Stimulated activated naive B cell treated with anti-CD40 and anti-IgM and Interleukin-4, amounts not matched to agents 10 μg/mL and 1 μg/mL and 100 μg/mL, for 72 hours (primary cell): ENCODE results near the gene SPRR5.
A peak's percentile ranks its signal among the peaks of the same experiment; 100 is the strongest.

ENCODE experiments used
- ATAC-seq, 2 donors: fragments of 150-1000 bp; cut with Tn5 transposase; replicated peaks; 2 replicates each; pipeline ENCODE4 v1.10.0; 2021; ENCODE audit warnings: moderate library complexity in 1 of 2
- DNase-seq: peaks from one replicate; pipeline ENCODE4 v3.0.0; 2021
- H3K27ac Mint-ChIP-seq: one replicate; pipeline ENCODE4 v1.8.0; 2022; ENCODE audit warnings: mild to moderate bottlenecking, mixed read lengths
- H3K27me3 Mint-ChIP-seq, 2 donors: one replicate each; pipeline ENCODE4 v1.8.0; 2022; ENCODE audit warnings: mixed read lengths in 2 of 2
- H3K36me3 Mint-ChIP-seq, 2 donors: one replicate each; pipeline ENCODE4 v1.8.0; 2022; ENCODE audit warnings: mixed read lengths in 2 of 2, mild to moderate bottlenecking in 1 of 2
- H3K4me1 Mint-ChIP-seq, 2 donors: one replicate each; pipeline ENCODE4 v1.8.0; 2022; ENCODE audit warnings: mixed read lengths in 2 of 2, mild to moderate bottlenecking in 1 of 2
- H3K4me3 Mint-ChIP-seq, 2 donors: one replicate each; pipeline ENCODE4 v1.8.0; 2022; ENCODE audit warnings: mild to moderate bottlenecking in 2 of 2, mixed read lengths in 2 of 2, moderate library complexity in 1 of 2
- H3K9me3 Mint-ChIP-seq, 2 donors: one replicate each; pipeline ENCODE4 v1.8.0; 2022; ENCODE audit warnings: mixed read lengths in 2 of 2, mild to moderate bottlenecking in 1 of 2

The SPRR5 gene, protein sequence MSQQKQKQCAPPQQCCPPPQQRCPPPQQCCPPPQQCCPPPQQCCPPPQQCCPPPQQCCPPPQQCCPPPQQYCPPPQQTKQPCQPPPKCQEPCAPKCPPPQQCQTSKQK

DNA sequence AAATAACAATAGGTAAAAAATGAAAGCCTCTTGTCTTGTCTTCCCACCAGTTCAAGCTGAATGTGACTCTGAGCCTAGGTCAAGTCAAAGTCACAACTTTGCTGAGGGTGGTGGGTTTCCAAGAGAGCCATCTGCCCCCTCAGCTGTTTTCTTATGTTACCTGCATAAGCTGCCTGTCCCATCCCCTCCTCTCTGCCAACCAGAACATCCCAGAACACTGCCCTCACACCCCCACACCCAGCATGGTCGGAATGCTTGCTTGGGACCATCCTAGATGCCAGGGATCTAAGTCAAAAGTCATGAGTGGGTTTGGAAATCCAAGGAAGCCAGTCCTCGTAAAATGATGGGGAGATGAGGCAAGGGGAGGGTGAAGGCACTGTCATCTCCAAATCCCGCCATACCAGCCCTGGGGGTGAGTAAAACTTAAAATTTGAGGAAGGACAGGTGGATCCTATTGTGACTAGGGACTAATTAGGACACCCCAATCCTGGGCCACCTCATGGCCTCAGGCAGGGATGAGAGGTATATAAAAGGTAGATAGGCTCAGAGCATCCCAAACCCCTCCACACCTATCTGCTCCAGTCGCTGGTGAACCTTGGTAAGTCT, at the start of gene SPRR5:
Gene SPRR5 (plus strand): TSS at position 556 of the 606 bp plus-strand sequence. CDS start 1,349 bp downstream, outside the sequence.
- Mint-ChIP-seq H3K4me1 (no peaks in the 10 kb centered on the region), H3K4me3 (no peak within 1 kb of the TSS), H3K27ac (no peak within 1 kb of the TSS), H3K9me3 (no peaks in the 10 kb centered on the region), H3K27me3 (peaks cover 15 to 28% of the 10 kb centered on the region in 2 donors), H3K36me3 (no peaks in the 10 kb centered on the region)
- DNase-seq (no peak), ATAC-seq (no peak)

DNA sequence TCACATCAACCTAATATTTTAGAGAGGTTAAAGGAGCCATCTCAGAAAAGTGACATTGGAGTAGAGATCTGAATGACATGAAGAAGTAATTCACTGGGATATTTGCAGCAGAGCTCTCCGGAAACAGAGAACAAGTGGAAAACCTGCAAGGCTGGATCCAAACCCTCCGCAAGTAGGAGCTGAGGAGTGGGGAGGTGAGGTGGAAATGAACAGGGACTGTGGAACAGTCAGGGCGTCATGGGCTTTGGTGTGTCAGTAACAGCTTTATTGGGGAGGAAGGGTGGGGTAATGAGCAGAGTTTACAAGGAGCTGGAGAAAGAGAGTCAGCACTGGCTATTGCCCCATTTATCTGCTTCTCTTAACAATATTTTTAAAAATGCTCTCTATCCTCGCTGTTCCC, 48.0 kb upstream of the SPRR5 start:
- Mint-ChIP-seq H3K9me3 (peaks cover 0 to 2% of the 10 kb centered on the region in 2 donors), H3K27me3 (peaks cover 41 to 42% of the 10 kb centered on the region in 2 donors), H3K4me1 (no peaks in the 10 kb centered on the region), H3K27ac (no peak overlapping the region), H3K4me3 (no peak overlapping the region), H3K36me3 (no peaks in the 10 kb centered on the region)
- ATAC-seq (no peak), DNase-seq (no peak)

DNA sequence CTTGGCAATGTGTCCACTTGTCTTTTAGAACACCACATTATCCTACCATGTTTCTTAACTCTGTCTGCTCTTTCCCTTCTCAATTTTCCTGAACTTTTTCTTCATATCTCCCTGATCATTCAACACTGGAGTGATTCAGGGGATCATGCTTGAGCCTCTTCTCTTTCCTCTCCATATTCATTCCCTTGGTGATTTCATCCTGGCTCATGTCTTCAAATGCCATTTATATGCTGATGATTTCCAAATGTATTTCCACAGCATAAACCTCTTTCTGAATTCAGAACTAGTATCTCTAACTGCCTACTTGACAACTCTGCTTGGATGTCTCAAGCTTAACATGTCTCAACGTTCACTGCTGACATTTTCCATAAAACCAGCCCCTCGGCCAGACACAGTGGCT, 47.1 kb upstream of the SPRR5 start:
- H3K27me3 Mint-ChIP-seq = peaks cover 36% of the 10 kb centered on the region in 2 donors
- no peaks in the 10 kb centered on the region for H3K9me3 Mint-ChIP-seq
- no peak for DNase-seq
- H3K4me3 Mint-ChIP-seq = no peak overlapping the region
- no peaks in the 10 kb centered on the region for H3K4me1 Mint-ChIP-seq
- ATAC-seq = no peak
- H3K27ac Mint-ChIP-seq = no peak overlapping the region
- no peaks in the 10 kb centered on the region for H3K36me3 Mint-ChIP-seq

DNA sequence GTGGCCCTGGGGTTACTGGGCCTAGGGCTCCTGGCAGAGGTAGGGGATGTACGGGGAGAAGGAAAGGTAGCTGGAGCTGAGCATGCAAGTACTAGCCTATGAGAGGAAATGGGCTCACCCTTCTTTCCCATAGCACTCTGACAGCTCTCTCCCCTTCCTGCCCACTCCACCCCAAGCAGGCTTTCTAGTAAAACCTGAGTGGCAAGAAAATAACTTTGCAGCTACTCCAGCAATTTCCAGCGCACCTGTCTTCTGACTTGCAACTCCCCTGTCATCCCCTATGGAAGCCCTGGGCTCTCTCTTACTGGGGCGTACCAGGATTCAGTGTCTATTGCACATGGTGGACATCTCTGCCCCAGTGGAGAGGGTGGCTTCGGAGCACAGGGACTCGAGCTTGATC, 45.4 kb upstream of the SPRR5 start:
- DNase-seq = no peak
- no peak overlapping the region for H3K27ac Mint-ChIP-seq
- peaks cover 40 to 46% of the 10 kb centered on the region in 2 donors for H3K27me3 Mint-ChIP-seq
- H3K4me3 Mint-ChIP-seq = no peak overlapping the region
- no peak for ATAC-seq
- H3K36me3 Mint-ChIP-seq = no peaks in the 10 kb centered on the region
- no peaks in the 10 kb centered on the region for H3K4me1 Mint-ChIP-seq
- no peaks in the 10 kb centered on the region for H3K9me3 Mint-ChIP-seq

DNA sequence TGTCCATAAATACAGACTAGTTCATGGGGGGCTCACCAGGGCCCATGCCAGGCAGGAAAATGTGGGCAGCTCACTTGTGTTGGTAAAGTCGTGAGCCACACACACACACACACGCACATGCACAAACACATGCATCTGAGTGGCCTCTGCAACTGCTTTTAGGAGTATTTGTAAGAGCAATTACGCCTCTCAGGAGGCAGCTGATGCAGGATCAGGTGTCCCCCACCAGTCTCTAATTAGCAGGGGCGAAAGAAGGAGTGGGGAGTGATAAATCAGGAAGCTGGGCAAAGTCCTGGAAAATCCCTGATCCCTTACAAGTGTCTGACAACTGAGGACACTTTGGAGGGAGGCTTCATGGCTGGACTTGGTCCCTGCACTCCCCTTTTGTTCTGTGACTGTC, 44.4 kb upstream of the SPRR5 start:
- Mint-ChIP-seq H3K4me1 (peaks cover 0 to under 1% of the 10 kb centered on the region in 2 donors), H3K27ac (no peak overlapping the region), H3K9me3 (no peaks in the 10 kb centered on the region), H3K4me3 (no peak overlapping the region), H3K36me3 (no peaks in the 10 kb centered on the region), H3K27me3 (peaks cover 42 to 47% of the 10 kb centered on the region in 2 donors)
- DNase-seq (no peak), ATAC-seq (no peak)

DNA sequence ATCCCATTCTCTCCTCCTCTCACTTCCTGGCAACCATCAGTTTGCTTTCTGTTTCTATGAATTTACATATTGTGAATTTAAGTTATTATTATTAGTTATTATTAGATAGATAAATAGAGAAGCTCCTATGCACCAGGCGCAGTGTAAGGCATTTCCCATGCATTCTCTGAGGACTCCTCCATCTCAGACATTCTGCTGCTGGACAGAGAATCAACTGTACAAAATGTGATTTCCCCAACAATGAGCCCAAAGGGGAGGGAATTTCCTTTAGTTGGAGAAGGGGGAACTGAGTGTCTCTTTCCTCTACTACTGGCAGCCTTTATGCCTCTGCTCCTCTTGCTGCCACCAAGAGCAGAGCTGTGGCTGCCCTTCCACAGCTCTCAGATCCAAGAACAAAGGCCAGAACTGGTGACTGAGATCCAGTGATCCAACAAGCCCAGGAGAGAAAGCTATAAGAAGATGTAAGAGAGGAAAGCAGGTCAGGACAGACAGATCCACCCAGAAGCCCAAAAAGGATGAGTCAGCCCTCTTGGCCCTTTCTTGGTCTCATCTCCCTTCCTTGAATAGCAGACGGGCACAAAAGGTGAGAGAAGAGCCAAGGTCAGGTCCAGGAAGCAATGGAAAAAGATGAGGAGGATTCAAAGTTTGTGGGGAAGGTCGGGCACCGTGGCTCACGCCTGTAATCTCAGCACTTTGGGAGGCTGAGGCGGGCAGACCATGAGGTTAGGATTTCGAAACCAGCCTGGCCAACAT, 42.1 kb upstream of the SPRR5 start:
- no peak overlapping the region for H3K27ac Mint-ChIP-seq
- H3K9me3 Mint-ChIP-seq = peaks cover 0 to 2% of the 10 kb centered on the region in 2 donors
- DNase-seq (no peak), ATAC-seq (no peak)
- H3K36me3 Mint-ChIP-seq = no peaks in the 10 kb centered on the region
- H3K27me3 Mint-ChIP-seq = peaks cover 45 to 47% of the 10 kb centered on the region in 2 donors
- H3K4me3 Mint-ChIP-seq = no peak overlapping the region
- peaks cover 5 to 8% of the 10 kb centered on the region in 2 donors for H3K4me1 Mint-ChIP-seq

DNA sequence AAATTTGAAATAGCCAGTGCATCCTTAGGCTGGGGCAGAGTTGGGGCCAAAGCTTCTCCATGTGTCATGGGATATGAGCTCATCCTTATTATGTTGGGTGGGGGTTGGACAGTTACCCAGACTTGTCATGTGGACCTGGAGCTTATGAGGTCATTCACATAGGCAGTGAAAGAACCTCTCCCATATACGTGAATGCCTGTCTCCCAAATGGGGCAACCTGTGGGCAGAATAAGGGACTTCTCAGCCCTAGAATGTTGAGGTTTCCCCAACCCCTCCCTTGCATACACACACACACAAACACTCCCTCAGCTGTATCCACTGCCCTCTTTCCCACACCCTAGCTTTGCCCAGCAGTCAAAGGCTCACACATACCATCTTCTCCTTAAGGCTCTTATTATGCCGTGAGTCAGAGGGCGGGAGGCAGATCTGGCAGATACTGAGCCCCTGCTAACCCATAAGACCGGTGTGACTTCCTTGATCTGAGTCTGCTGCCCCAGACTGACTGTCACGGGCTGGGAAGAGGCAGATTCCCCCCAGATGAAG, 40.9 kb upstream of the SPRR5 start:
- DNase-seq (no peak), ATAC-seq (no peak)
- H3K9me3 Mint-ChIP-seq = peaks cover 0 to 5% of the 10 kb centered on the region in 2 donors
- peaks cover 43 to 44% of the 10 kb centered on the region in 2 donors for H3K27me3 Mint-ChIP-seq
- no peaks in the 10 kb centered on the region for H3K36me3 Mint-ChIP-seq
- no peak overlapping the region for H3K27ac Mint-ChIP-seq
- no peak overlapping the region for H3K4me3 Mint-ChIP-seq
- H3K4me1 Mint-ChIP-seq = peaks cover 5 to 8% of the 10 kb centered on the region in 2 donors

DNA sequence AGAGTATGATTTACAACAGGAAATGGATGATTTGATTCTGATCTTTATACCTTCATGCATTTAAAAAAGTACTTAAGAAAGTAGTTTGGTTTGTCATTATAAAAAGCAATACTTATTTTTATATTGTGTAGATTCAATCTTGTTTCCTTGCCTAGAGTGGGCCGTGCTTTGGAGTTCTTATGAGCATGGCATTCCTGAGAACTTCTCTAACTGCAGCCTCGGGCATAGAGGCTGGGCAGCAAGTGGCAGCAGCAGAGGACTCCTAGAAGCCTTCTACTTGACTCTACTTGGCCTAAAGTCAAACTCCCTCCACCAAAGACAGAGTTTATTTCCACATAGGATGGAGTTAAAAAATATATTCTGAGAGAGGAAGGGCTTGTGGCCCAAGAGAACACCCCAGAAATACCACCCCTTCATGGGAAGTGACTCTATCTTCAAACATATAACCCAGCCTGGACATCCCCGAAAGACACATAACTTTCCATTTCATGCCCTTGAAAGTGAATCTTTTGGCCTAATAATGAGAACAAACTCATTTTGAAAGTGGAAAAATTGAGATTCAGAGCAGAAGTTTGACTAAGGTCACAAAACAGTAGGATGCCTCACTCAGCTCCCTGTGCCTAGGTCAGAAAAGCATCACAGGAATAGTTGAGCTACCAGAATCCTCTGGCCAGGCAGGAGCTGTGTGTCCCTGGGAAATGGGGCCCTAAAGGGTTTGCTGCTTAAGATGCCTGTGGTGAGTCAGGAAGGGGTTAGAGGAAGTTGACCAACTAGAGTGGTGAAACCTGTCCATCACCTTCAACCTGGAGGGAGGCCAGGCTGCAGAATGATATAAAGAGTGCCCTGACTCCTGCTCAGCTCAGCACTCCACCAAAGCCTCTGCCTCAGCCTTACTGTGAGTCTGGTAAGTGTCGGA, 39.1 kb upstream of the SPRR5 start, which contains the start of gene IVL:
Gene IVL (plus strand): TSS at position 861 of the 916 bp plus-strand sequence. CDS start 1,252 bp downstream, outside the sequence.
- ATAC-seq = peak; percentile 67 to 79
- Mint-ChIP-seq H3K4me1 (peaks cover 5 to 8% of the 10 kb centered on the region in 2 donors), H3K9me3 (peaks cover 0 to 5% of the 10 kb centered on the region in 2 donors), H3K27ac (peak within 1 kb of the TSS; percentile 49), H3K27me3 (peaks cover 45 to 52% of the 10 kb centered on the region in 2 donors), H3K36me3 (no peaks in the 10 kb centered on the region), H3K4me3 (no peak within 1 kb of the TSS)
- no peak for DNase-seq

DNA sequence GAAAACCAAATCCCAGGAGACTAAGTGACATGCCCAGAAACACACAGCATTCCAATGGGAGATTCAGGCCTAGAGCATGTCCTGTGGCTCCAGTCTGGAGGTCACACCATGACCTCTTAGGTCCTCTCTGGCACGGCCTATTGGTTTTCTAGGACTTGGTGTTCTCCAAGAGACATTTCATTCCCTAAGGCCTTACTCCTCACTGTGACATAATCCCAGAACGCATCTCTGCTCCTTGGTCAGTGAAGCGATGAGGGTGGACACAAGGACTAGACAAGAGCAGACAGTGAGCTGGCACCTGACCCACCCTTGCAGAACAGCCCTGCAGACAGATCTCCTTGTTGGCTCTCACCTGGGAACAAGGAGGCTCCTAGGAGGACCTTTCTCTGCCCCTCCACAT, 37.8 kb upstream of the SPRR5 start:
- Mint-ChIP-seq H3K9me3 (peaks cover 0 to 5% of the 10 kb centered on the region in 2 donors), H3K36me3 (no peaks in the 10 kb centered on the region), H3K27ac (no peak overlapping the region), H3K27me3 (peaks cover 43 to 47% of the 10 kb centered on the region in 2 donors), H3K4me1 (peaks cover 5 to 8% of the 10 kb centered on the region in 2 donors), H3K4me3 (no peak overlapping the region)
- ATAC-seq (no peak), DNase-seq (no peak)

DNA sequence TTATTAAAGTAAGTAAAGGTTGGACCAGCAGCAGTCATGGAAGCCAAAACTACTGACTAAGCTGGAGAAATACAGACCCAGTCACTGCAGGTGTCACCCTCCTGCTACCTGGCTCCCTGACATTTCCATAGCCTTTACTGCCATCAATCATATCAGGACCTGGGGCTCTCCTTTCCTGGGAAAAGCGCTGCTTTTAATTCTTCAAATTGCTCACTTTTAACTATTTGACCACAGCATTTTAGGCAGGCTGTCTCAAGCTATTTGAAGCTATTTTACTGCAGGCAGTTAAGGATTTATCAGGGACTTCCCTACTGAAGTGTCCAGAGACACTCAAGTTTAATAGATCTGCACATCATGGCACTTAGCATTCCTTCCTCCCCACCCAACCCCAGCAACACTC, 34.5 kb upstream of the SPRR5 start:
- H3K27me3 Mint-ChIP-seq = peaks cover 27 to 31% of the 10 kb centered on the region in 2 donors

DNA sequence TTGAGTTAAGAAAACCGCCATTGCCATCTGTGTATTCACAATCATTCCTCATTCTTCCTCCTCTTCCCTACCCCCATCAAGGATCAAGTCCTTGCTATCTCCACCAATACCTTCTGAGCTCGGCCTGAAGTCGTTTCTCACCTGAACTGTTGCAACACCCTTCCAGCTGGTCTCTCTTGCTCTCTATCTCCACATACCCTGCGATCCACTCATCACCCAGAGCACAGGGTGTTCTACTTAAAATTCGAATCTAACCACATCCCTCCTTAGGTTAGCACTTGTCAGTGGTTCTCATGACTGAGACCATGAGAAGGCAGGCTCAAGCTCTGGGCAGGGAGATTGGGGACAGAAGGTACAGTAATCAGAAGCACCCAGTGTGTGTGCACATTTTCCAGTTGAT, 34.1 kb upstream of the SPRR5 start:
- H3K27me3 Mint-ChIP-seq = peaks cover 27 to 31% of the 10 kb centered on the region in 2 donors
- DNase-seq = no peak
- no peak overlapping the region for H3K27ac Mint-ChIP-seq
- peaks cover 1 to 8% of the 10 kb centered on the region in 2 donors for H3K9me3 Mint-ChIP-seq
- no peak overlapping the region for H3K4me3 Mint-ChIP-seq
- peaks cover 2 to 5% of the 10 kb centered on the region in 2 donors for H3K4me1 Mint-ChIP-seq
- no peak for ATAC-seq
- H3K36me3 Mint-ChIP-seq = no peaks in the 10 kb centered on the region

More for the DNA sequence above, 34.5 kb upstream of the SPRR5 start:
- H3K27ac Mint-ChIP-seq = no peak overlapping the region
- DNase-seq = no peak
- H3K36me3 Mint-ChIP-seq = no peaks in the 10 kb centered on the region
- peaks cover 1 to 8% of the 10 kb centered on the region in 2 donors for H3K9me3 Mint-ChIP-seq
- no peak for ATAC-seq
- peaks cover 5 to 8% of the 10 kb centered on the region in 2 donors for H3K4me1 Mint-ChIP-seq
- no peak overlapping the region for H3K4me3 Mint-ChIP-seq

DNA sequence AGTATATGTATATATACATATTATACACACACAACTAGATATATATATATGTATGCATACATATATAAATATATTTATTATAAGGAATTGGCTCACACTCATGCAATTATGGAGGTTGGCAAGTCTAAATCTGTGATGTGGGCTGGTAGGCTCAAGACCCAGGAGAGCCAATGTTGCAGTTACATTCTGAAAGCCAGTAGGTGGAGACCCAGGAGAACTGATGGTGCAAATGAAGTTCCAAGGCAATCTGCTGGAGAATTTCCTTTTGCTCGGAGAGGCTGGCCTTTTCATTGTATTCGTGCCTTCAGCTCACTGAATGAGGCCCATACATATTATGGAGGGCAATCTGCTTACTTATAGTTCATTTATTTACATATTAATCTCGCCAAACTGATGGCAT, 29.2 kb upstream of the SPRR5 start:
- H3K27ac Mint-ChIP-seq = no peak overlapping the region

DNA sequence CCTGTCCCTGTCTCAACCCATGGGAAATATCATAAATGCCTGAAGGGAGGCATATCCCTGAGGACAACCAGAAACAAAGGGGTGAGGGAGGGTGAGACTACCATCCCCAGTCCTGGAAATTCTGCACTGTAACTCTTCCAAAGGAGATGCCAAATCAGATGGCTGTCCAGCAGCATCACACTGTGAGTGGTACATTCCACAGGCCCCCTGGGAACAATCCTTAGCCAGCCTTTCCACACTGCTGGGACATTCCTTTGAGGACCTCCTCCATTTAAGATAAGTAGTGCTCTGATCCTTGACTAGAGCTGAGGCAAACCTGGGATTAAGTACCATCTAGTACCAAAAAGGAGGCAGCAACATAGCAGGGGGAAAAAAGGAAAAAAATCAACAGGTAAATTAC, 27.9 kb upstream of the SPRR5 start:
- DNase-seq (no peak), ATAC-seq (no peak)
- no peaks in the 10 kb centered on the region for H3K4me1 Mint-ChIP-seq
- no peaks in the 10 kb centered on the region for H3K36me3 Mint-ChIP-seq
- H3K27me3 Mint-ChIP-seq = peaks cover 5 to 22% of the 10 kb centered on the region in 2 donors
- H3K27ac Mint-ChIP-seq = no peak overlapping the region
- H3K9me3 Mint-ChIP-seq = peaks cover 3% of the 10 kb centered on the region in 2 donors
- H3K4me3 Mint-ChIP-seq = no peak overlapping the region

More for the DNA sequence above, 29.2 kb upstream of the SPRR5 start:
- H3K36me3 Mint-ChIP-seq = no peaks in the 10 kb centered on the region
- no peak overlapping the region for H3K4me3 Mint-ChIP-seq
- no peak for ATAC-seq
- peaks cover 8 to 22% of the 10 kb centered on the region in 2 donors for H3K27me3 Mint-ChIP-seq
- DNase-seq = no peak
- H3K9me3 Mint-ChIP-seq = peaks cover 3% of the 10 kb centered on the region in 2 donors
- H3K4me1 Mint-ChIP-seq = no peaks in the 10 kb centered on the region
